Lung (tissue), 12 donors: ENCODE results near the gene STBD1. TPM values are rescaled to one million over a fixed set of nuclear protein-coding genes. Genes with fewer than 3 reads are reported as not detected.
A peak's percentile ranks its signal among the peaks of the same experiment; 100 is the strongest.

Experiments
- ATAC-seq: fragments of 200-7000 bp; cut with Tn5 transposase; one replicate; pipeline ENCODE4 v1.9.1; 2020; ENCODE audit warnings: moderate number of reproducible peaks; ENCODE audit not compliant: insufficient read depth, low FRiP score
- DNase-seq, 3 donors: peaks; one replicate each; pipeline ENCODE4 v3.0.0-alpha.2; 2013 to 2017
- H3K27ac ChIP-seq, 2 donors: one replicate each; pipeline ENCODE4 v1.5.1; 2013; ENCODE audit warnings: mild to moderate bottlenecking in 2 of 2, moderate library complexity in 2 of 2, control low read depth in 1 of 2, inconsistent platforms in 1 of 2, low read depth in 1 of 2, low read length in 1 of 2
- H3K27me3 ChIP-seq, 3 donors: one replicate each; pipeline ENCODE4 v1.5.1; 2013; ENCODE audit warnings: low read length in 2 of 3; ENCODE audit not compliant: control insufficient read depth in 3 of 3, insufficient read depth in 3 of 3
- H3K36me3 ChIP-seq, 4 donors: one replicate each; pipeline ENCODE4 v1.5.1; 2013; ENCODE audit warnings: low read length in 4 of 4, mild to moderate bottlenecking in 1 of 4, moderate library complexity in 1 of 4; ENCODE audit not compliant: control insufficient read depth in 4 of 4, insufficient read depth in 4 of 4
- H3K4me1 ChIP-seq, 5 donors: one replicate each; pipeline ENCODE4 v1.5.1; 2013; ENCODE audit warnings: low read length in 5 of 5, mild to moderate bottlenecking in 2 of 5, moderate library complexity in 1 of 5; ENCODE audit not compliant: control insufficient read depth in 5 of 5, insufficient read depth in 5 of 5
- H3K4me3 ChIP-seq: one replicate; pipeline ENCODE4 v1.5.1; 2013; ENCODE audit warnings: mild to moderate bottlenecking, control low read depth, moderate library complexity
- H3K9ac ChIP-seq, 2 donors: one replicate each; pipeline ENCODE4 v1.5.1; 2013; ENCODE audit warnings: low read length in 2 of 2, control low read depth in 1 of 2; ENCODE audit not compliant: insufficient read depth in 1 of 2
- H3K9me3 ChIP-seq, 4 donors: one replicate each; pipeline ENCODE4 v1.5.1; 2013; ENCODE audit warnings: low read length in 3 of 4, mild to moderate bottlenecking in 1 of 4, moderate library complexity in 1 of 4; ENCODE audit not compliant: control insufficient read depth in 4 of 4, insufficient read depth in 3 of 4
- WGBS, 2 donors: extraction: QIAGEN DNeasy Blood & Tissue Kit; methylation state at CpG; one replicate each; pipeline ENCODE4 v1.1.7; 2013; 5-methylcytosine and 5-hydroxymethylcytosine counted together
- polyA plus RNA-seq, 2 donors: library from polyadenylated mRNA; stranded (reverse); fragments of 200-250 nt; gene quantifications; one replicate each; pipeline ENCODE4 v1.2.1, GENCODE V29; 2013
- total RNA-seq, 2 donors: library from RNA; depleted of rRNA in 1 of 2; stranded (reverse); fragments of >200 nt in 1 of 2; gene quantifications; one replicate each; pipeline ENCODE4 v1.2.1, GENCODE V29; 2014 to 2021
- TF ChIP-seq, protein P1 (sequence below): IDR thresholded peaks from 2 replicates; pipeline ENCODE4 v1.5.1; 2012; ENCODE audit warnings: mild to moderate bottlenecking; ENCODE audit errors: control extremely low read depth, extremely low read depth
- donor health status: control.
- donor health status: control.
- donor health status: Bipolar disorder and iron deficiency.
- donor health status: healthy.
- donor health status: DM: yes; HTN: yes; CAD: no.

STBD1 gene
- total and polyA plus RNA-seq, 4 donors: 1.5 to 14.8 (median 6.9) TPM

DNA sequence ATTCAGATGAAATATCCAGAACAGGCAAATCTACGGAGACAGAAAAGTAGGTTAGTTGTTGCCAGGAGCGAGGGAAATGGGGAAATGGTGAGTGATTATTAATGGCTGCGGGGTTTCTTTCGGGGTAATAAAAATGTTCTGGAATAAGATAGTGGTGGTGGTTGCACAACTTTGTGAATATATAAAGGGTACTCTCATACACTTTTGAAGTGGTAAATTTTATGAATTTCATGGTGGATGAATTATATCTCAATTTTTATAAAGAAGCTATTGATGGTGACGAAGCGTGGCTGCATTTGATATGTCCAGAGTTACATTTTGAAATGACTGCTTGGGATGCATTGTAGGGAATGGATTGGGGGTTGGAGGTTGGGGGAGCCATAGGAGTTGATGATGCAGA lies 38.7 kb upstream of the STBD1 start:
- 96% methylated on average over 6 of the region's 6 CpGs for WGBS, 2 donors
- Histone ChIP-seq H3K9me3 (peaks cover 0 to 3% (median 0%) of the 10 kb centered on the region in 4 donors), H3K4me3 (no peak overlapping the region), H3K9ac (no peak overlapping the region), H3K27me3 (no peaks in the 10 kb centered on the region), H3K27ac (no peak overlapping the region), H3K36me3 (peaks cover 0 to 6% (median under 1%) of the 10 kb centered on the region in 4 donors), H3K4me1 (peaks cover 0 to 7% (median 0%) of the 10 kb centered on the region in 5 donors)
- TF ChIP-seq, protein P1, sequence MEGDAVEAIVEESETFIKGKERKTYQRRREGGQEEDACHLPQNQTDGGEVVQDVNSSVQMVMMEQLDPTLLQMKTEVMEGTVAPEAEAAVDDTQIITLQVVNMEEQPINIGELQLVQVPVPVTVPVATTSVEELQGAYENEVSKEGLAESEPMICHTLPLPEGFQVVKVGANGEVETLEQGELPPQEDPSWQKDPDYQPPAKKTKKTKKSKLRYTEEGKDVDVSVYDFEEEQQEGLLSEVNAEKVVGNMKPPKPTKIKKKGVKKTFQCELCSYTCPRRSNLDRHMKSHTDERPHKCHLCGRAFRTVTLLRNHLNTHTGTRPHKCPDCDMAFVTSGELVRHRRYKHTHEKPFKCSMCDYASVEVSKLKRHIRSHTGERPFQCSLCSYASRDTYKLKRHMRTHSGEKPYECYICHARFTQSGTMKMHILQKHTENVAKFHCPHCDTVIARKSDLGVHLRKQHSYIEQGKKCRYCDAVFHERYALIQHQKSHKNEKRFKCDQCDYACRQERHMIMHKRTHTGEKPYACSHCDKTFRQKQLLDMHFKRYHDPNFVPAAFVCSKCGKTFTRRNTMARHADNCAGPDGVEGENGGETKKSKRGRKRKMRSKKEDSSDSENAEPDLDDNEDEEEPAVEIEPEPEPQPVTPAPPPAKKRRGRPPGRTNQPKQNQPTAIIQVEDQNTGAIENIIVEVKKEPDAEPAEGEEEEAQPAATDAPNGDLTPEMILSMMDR: no peak
- DNase-seq: no peak
- ATAC-seq: no peak

DNA sequence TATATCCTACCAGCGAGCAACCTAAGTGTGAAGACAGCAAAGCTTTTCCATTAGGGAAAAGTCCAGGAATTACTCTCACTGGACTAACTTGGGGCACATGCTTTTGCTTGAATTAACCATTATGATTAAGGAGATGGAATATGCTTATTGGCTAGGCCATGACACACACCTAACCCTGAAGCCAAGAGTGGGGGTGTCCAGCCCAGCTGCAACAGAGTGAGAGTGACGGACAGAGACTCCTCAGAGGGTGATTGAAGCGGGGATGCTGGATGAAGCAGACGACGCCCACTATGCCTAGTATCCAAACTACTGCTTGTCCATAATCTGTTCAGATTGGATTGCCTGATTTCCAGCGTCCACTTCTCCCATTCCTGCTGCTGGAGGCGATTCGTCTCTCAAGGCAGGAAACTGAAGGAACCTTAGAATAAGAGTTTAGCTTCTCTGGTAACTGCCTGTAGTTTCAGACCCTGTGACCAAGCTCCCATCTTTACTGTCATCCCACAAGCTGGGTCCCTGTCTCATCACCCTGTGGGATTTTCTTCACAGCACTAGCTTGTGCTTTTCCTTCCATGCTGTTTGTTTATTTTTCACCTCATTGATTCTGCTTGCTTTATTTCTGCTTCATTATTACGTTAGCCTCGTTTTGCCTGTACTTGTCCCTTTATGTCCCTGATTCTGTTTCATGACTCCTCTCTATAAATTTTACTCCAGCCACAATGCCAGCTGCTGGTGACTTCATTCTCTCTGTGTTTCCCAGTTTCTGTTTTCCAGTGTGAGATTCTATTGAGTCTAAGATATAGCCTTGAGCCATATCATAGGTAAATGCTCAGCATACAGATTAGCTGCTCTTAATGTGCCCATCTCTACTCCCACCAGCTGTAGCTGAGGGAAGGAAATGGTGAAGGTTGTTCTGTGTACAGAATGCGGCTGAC lies 36.0 kb upstream of the STBD1 start:
- Histone ChIP-seq H3K27me3 (no peaks in the 10 kb centered on the region), H3K27ac (no peak overlapping the region), H3K9me3 (no peaks in the 10 kb centered on the region), H3K36me3 (peaks cover 0 to 6% (median 0%) of the 10 kb centered on the region in 4 donors), H3K4me3 (no peak overlapping the region), H3K4me1 (peaks cover 0 to 7% (median 0%) of the 10 kb centered on the region in 5 donors), H3K9ac (peak overlapping the region in 1 of 2 donors; percentile 21)
- TF ChIP-seq, protein P1: no peak
- peak; percentile 39 to 79 (median 44) for DNase-seq
- no peak for ATAC-seq
- 80 to 87% methylated on average over 11 of the region's 11 CpGs for WGBS, 2 donors

DNA sequence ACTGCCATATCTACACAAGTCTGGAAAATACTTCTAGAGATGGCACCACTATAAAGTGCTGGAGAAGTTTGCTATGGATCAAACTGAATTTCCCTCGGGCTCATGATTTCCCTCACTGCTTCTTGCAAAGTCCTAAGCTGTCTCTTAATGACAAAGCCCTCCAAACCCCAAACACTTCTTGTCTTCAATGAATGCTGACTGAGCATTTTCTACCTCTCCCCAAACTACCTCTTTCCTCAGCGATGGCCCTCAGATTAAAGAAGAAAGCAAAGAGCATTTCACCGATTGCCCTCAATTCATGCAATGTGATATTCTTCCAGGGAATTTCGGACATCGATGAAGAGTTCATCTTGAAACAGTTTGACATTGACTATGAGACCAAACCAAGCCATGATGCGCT lies 35.3 kb upstream of the STBD1 start:
- 93 to 97% methylated on average over 6 of the region's 6 CpGs for WGBS, 2 donors
- H3K27me3 ChIP-seq: no peaks in the 10 kb centered on the region
- peaks cover 0 to 7% (median 0%) of the 10 kb centered on the region in 5 donors for H3K4me1 ChIP-seq
- H3K27ac ChIP-seq: no peak overlapping the region
- no peaks in the 10 kb centered on the region for H3K9me3 ChIP-seq
- H3K4me3 ChIP-seq: no peak overlapping the region
- TF ChIP-seq, protein P1: no peak
- peaks cover 0 to 4% (median 0%) of the 10 kb centered on the region in 4 donors for H3K36me3 ChIP-seq
- no peak overlapping the region for H3K9ac ChIP-seq
- ATAC-seq (no peak), DNase-seq (no peak)
